ENCODE measurements around the gene C19orf53. TPM values are rescaled to one million over a fixed set of nuclear protein-coding genes. Genes with fewer than 3 reads are reported as not detected.
A peak's percentile ranks its signal among the peaks of the same experiment; 100 is the strongest.

C19orf53 gene
- total and polyA plus RNA-seq, 2 of the 13 experiments (the other 11 are each of a cell fraction or from before 2014, with no cell fraction given): 129 to 130 TPM

GRCh38 chr19:13794757-13795589 lies 20.7 kb downstream of the C19orf53 start, which contains the start of gene ZSWIM4 (continued):
- TF ChIP-seq IKZF4 (CRISPR knock-in tag; IDR thresholded peaks at IDR 0.05; ENCODE audit: borderline replicate concordance, low read depth, not compliant biosample characterization) (no peak), MAZ (IDR thresholded peaks at IDR 0.05; ENCODE audit: borderline replicate concordance, low read depth, low read length) (peak; percentile 86; the same call in 1 of the 2 replicates), MAZ (CRISPR knock-in tag; IDR thresholded peaks at IDR 0.05; ENCODE audit: low read depth) (peak; percentile 81), CENPX (CRISPR knock-in tag; IDR thresholded peaks at IDR 0.05) (no peak), NPAS2 (CRISPR knock-in tag; IDR thresholded peaks at IDR 0.05; ENCODE audit: borderline replicate concordance) (no peak), ZBTB7A (CRISPR knock-in tag; IDR thresholded peaks at IDR 0.05) (no peak), LRRFIP1 (CRISPR knock-in tag; conservative IDR thresholded peaks at IDR 0.05) (no peak), ZNF749 (CRISPR knock-in tag; IDR thresholded peaks at IDR 0.05; ENCODE audit: borderline replicate concordance) (no peak), NR2C2 (CRISPR knock-in tag; IDR thresholded peaks at IDR 0.05; ENCODE audit: borderline replicate concordance) (peak; percentile 53; the same call in 1 of the 2 replicates), ZNF770 (CRISPR knock-in tag; IDR thresholded peaks at IDR 0.05) (no peak), ZNF580 (CRISPR knock-in tag; IDR thresholded peaks at IDR 0.05; ENCODE audit: borderline replicate concordance, low read depth) (0 out of 2 replicates have a peak, but pooled peaks have one; percentile 36), IKZF5 (CRISPR knock-in tag; IDR thresholded peaks at IDR 0.05) (peak; percentile 64; the same call in 1 of the 2 replicates), KLF6 (CRISPR knock-in tag; IDR thresholded peaks at IDR 0.05) (peak; percentile 39; the same call in 1 of the 2 replicates), TARDBP (CRISPR knock-in tag; IDR thresholded peaks at IDR 0.05) (no peak), ZNF546 (CRISPR knock-in tag; conservative IDR thresholded peaks at IDR 0.05) (no peak), ZNF710 (CRISPR knock-in tag; IDR thresholded peaks at IDR 0.05; ENCODE audit: borderline replicate concordance) (no peak), EP300 (IDR thresholded peaks at IDR 0.05; ENCODE audit: low read depth in 2 of 2, low read length in 2 of 2) (0 out of 4 replicates have a peak, but pooled peaks of 1 of the 2 experiments have one; percentile 22), EP300 (CRISPR knock-in tag; IDR thresholded peaks at IDR 0.05; ENCODE audit: borderline replicate concordance) (no peak)

Data from HepG2 (cell line).